H7 (cell line): ENCODE results near the gene SVEP1. TPM values are rescaled to one million over a fixed set of nuclear protein-coding genes. Genes with fewer than 3 reads are reported as not detected.

Experiments
- DNase-seq: peaks from one replicate; pipeline ENCODE4 v3.0.0; 2012
- H3K27me3 ChIP-seq: 2 replicates; pipeline ENCODE4 v1.6.0; 2011; ENCODE audit warnings: mild to moderate bottlenecking, low read length; ENCODE audit not compliant: control insufficient read depth, insufficient read depth
- H3K36me3 ChIP-seq: replicated peaks from 2 replicates; pipeline ENCODE4 v1.5.1; 2011; ENCODE audit warnings: low read length; ENCODE audit not compliant: control insufficient read depth, insufficient read depth
- H3K4me3 ChIP-seq: 2 replicates; pipeline ENCODE4 v1.5.1; 2011; ENCODE audit warnings: low read depth, mild to moderate bottlenecking, control low read depth, low read length, moderate library complexity; ENCODE audit not compliant: insufficient read depth
- total RNA-seq: library from RNA; depleted of rRNA; stranded (reverse); fragments of >200 nt; shearing (Covaris generic); gene quantifications from 2 replicates; pipeline ENCODE4 v1.2.3, GENCODE V29; 2014

The SVEP1 gene
- total RNA-seq, 1 experiment from 2014 or later, result 0.24 TPM

DNA sequence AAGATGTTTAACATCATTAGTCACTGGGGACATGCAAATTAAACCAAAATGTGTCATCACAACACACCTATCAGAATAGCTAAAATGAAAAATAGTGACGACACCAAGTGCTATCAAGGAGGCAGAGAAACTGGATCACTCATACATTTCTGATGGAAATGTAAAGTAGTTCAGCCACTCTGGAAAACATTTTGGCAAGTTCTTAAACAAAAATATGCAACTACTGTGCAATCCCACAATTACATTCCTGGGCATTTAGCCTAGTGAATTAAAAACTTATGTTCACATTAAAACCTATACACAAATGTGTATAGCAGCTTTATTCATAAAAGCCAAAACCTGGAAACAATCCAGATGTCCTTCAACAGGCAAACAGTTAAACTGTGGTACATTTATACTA is 53.1 kb downstream of the SVEP1 start:
- no peak overlapping the region for H3K4me3 ChIP-seq
- no peak for DNase-seq
- no peaks in the 10 kb centered on the region for H3K27me3 ChIP-seq
- H3K36me3 ChIP-seq, result no peaks in the 10 kb centered on the region

DNA sequence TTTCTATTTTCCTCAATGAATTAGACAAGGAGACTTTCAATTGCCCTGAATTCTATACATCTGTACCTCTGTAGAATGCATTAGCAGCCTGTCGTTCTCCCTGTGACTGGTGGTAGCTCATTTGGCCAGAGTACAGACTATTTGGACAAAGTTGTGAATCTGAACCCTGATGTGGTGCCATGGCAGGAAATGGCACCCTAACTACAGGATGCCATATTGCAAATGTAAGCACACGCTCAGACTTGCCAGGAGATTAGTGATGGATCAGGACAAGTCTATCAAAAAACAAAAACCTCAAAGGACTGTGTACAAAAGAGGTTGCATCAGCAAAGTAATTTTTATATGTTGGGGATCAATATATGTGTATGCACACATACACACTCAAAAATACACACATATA is 58.3 kb downstream of the SVEP1 start:
- Histone ChIP-seq H3K36me3 (no peaks in the 10 kb centered on the region), H3K4me3 (no peak overlapping the region), H3K27me3 (no peaks in the 10 kb centered on the region)
- DNase-seq, result no peak

DNA sequence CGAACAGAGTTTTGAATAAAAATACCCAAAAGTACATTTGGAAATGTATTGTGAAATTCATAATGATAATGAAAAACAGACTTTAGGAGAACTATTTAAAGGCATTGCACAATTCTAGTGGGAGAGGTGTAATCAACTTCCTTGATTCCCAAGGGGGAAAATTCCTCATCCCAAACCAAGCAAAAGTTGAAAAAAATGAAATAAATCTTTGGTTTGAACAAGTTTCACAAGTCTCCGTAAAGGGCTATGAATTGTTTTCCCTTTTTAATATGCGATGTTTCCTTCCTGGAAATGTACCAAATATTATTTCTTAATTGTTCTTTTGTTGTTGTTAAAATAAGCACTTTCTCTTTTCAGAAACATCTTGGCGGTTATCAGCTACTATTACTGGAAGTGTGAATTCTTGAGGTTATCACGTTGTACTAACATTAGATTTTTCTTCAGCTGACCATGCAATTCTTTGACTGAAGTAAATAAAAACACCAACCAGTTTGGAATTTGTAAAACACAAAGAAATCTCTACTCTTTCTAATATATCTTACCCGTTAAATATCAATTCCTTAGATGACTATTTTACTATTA is 59.3 kb downstream of the SVEP1 start:
- no peak for DNase-seq
- H3K27me3 ChIP-seq, result no peaks in the 10 kb centered on the region
- H3K4me3 ChIP-seq, result no peak overlapping the region
- no peaks in the 10 kb centered on the region for H3K36me3 ChIP-seq

DNA sequence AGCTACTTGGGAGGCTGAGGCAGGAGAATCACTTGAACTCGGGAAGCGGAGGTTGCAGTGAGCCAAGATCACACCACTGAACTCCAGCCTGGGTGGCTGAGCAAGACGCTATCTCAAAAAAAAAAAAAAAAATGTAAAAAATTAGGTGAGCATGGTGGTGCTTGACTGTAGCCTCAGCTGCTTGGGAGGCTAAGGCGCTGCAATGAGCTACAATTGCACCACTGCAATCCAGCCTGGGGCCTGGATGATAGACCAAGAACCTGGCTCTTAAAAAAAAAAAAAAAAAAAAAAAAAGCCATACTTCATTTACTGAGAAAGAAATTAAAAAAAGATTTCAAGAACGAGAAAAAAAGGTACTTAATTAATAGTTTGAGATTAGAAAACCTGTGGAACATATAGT is 62.1 kb downstream of the SVEP1 start:
- Histone ChIP-seq H3K27me3 (no peaks in the 10 kb centered on the region), H3K4me3 (no peak overlapping the region), H3K36me3 (no peaks in the 10 kb centered on the region)
- DNase-seq, result no peak

DNA sequence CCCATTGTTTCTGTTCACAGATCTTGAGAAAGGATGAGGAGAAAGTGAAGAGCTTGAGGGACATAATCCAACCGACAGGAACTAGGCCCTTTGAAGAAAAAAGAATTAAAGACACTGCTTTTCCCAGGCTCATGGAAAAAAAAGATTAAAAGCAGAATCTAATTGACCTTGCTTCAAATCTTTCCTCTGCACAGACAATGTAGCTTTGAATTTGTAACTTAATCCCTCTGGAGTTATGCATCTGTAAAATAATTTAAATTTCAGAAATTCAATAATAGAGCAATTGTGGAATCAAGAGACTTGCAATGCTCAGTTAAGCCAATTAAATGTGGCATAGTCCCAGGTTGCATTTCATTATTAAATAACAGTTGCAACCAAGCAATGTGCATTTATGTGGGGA is 64.6 kb downstream of the SVEP1 start:
- H3K27me3 ChIP-seq, result no peaks in the 10 kb centered on the region
- no peak overlapping the region for H3K4me3 ChIP-seq
- no peaks in the 10 kb centered on the region for H3K36me3 ChIP-seq
- no peak for DNase-seq

DNA sequence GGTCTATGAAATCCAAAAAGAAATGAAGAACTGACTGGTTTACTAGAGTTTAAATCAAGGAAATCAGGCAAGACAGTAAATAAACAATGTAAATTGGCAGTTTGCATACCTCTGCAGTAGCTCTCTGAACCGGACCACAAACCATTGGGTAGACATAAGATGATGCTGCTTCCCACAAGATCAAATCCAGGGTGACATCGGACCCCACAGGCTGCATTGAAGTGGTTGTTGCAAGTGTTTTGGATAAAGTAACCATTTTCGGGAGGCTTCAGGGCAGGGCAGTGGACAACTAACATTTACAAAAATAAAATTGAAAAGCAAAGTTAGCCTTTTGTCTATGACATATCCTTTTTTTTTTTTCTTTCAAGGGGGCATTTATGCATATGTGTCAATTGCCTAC is 66.7 kb downstream of the SVEP1 start:
- H3K4me3 ChIP-seq, result no peak overlapping the region
- no peak for DNase-seq
- H3K27me3 ChIP-seq, result no peaks in the 10 kb centered on the region
- no peaks in the 10 kb centered on the region for H3K36me3 ChIP-seq

DNA sequence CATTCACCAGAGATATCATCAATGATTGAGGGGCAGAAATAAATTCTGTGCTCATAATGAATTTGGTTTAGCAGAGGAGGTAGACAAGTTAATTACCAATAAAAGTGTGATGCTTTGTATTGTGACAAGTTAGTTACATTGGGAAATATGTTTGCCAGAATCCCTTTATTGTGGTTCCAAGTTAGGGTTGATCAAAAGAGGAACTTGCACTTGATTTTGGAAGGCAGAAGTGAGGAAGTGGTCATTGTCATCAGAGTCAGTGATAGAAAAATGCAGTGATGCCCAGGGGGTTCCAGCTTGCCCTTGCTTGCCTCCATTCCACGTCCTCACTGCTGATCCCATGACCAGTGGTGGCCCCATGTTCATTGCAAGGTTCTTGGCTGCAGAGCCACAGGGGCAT is 69.7 kb downstream of the SVEP1 start:
- Histone ChIP-seq H3K4me3 (no peak overlapping the region), H3K27me3 (no peaks in the 10 kb centered on the region), H3K36me3 (no peaks in the 10 kb centered on the region)
- no peak for DNase-seq

DNA sequence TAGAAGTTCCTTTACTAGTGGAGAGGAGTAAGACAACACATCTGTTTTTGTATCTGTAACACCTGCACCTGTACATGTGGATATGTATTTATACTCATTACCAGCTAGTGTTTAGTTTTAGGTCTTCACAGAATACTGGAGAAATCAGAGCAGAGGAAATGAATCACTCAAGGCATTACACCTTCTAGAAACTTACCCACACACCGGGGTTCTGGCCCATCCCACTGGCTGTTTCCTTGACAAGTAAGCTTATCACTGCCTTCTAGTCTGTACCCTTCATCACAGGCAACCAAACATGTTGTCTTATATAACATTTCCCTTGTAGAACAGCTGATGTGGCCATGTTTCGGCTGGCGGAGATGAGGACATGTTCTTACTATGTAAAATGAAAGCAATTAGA is 76.7 kb downstream of the SVEP1 start:
- no peaks in the 10 kb centered on the region for H3K27me3 ChIP-seq
- H3K4me3 ChIP-seq, result no peak overlapping the region
- DNase-seq, result no peak
- H3K36me3 ChIP-seq, result no peaks in the 10 kb centered on the region

DNA sequence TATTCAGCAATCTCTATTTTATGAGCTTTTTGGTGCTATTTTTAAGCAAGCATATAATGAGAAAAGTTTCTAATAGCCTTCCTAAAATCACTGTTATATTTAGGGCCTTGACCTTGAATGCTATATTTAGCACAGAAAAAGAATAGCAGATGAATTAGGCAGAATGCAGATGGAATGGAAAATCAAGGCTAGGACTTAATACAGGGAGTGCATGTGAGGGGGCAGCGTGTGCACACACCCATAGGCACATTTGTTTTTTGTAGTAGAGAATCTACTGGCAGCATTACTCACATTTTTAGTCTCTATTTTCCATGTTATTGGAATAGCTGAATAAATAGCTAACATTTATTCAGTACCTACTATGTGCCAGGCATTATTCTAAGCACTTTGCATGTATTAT is 79.9 kb downstream of the SVEP1 start:
- no peak for DNase-seq
- H3K4me3 ChIP-seq, result no peak overlapping the region
- H3K36me3 ChIP-seq, result no peaks in the 10 kb centered on the region
- H3K27me3 ChIP-seq, result no peaks in the 10 kb centered on the region

DNA sequence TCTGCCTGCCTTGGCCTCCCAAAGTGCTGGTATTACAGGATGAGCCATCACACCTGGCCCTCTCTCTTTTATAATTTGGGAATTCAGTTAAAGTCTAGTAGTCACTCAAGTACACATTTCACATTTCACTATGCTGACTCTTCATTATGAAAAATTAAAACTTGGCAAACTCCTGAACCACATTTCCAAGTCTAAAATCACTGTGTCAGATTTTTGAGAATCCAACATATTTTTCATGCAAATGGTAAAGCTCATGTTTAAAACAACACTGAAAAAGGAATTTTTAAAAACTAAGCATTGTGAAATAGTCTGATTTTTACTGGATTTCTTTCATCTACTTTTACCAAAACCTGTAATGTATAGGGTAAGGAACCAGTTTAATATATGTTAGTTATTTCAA is 92.3 kb downstream of the SVEP1 start:
- no peaks in the 10 kb centered on the region for H3K36me3 ChIP-seq

DNA sequence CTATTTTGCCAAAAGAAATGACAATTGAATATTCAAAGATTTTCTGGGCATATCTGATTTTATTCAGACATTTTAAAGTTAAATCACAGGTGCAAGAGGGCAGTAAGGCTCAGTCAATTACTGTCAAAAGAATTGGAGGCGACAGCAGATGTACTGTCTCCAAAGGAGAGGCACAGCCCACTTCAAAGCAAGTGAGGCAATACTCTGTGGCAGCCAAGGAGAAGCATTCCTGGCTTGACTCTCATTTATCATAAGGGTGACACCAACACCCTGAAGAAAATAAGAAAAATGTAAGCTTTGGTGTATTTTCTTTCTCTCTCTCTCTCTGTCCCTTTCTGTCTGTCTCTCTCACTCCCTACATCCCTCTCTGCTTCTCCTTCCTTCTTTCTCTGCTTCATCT is 93.3 kb downstream of the SVEP1 start:
- Histone ChIP-seq H3K36me3 (no peaks in the 10 kb centered on the region), H3K4me3 (no peak overlapping the region), H3K27me3 (no peaks in the 10 kb centered on the region)
- DNase-seq, result no peak

More for the DNA sequence above, 92.3 kb downstream of the SVEP1 start:
- no peaks in the 10 kb centered on the region for H3K27me3 ChIP-seq
- no peak for DNase-seq
- no peak overlapping the region for H3K4me3 ChIP-seq

DNA sequence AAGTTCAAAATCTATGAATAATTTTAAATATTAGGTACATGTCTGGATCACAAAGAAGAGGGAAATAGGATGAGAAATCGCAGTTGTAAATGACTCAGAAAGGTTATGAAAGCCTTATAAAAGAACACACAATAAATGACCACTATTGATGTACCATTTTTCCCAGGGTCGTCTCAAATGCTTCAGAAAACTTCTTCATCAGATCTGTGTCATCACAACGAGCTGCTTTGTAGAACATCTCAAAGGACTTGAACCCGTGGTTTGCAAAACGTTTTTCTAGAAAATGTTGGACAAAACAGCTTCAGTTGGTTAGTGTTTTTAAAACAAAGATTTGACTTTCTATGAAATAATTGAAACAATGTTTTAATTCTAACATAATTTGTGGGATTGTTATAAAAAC is 100.1 kb downstream of the SVEP1 start:
- DNase-seq, result no peak
- H3K36me3 ChIP-seq, result no peaks in the 10 kb centered on the region
- H3K4me3 ChIP-seq, result no peak overlapping the region
- H3K27me3 ChIP-seq, result no peaks in the 10 kb centered on the region

DNA sequence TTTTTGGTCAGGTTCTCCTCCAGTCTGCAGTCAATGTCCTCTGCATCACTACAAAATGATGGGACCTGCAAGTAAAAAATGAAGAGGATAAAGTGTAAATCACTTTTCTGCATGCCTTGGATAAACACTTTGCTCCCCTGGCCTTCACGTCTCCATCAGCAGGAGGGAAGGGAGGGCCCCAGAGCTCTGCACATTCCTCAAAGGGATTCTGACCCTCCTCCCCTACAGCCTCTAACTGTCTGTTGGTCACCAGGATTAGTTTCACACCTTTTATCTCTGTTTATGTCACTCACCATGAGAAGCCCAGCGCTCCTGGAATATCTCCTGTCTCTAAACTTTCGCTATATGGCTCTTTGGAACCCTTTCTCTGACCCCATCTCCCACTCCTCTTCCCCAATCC is 103.3 kb downstream of the SVEP1 start:
- Histone ChIP-seq H3K36me3 (no peaks in the 10 kb centered on the region), H3K27me3 (no peaks in the 10 kb centered on the region), H3K4me3 (no peak overlapping the region)
- DNase-seq, result peak; percentile 7

DNA sequence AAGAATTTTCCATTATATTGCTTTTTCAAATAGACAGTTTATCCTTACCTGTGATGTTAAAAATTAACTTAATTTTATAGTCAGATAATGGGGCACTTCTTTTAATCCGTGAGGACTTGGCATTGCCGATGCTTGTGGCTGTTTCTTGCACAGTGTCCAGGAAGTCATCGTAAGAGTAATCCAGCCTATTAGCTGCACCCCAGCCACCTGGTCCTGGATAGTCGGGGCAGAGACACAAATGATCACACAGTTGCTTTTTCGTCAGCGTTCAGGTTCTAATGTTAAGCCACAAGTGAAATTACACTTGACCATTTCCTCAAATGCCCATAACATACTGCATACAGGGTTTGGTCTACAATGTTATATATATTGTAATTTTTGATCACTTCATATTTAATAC is 107.4 kb downstream of the SVEP1 start:
- no peaks in the 10 kb centered on the region for H3K27me3 ChIP-seq
- no peaks in the 10 kb centered on the region for H3K36me3 ChIP-seq
- H3K4me3 ChIP-seq, result no peak overlapping the region
- no peak for DNase-seq

DNA sequence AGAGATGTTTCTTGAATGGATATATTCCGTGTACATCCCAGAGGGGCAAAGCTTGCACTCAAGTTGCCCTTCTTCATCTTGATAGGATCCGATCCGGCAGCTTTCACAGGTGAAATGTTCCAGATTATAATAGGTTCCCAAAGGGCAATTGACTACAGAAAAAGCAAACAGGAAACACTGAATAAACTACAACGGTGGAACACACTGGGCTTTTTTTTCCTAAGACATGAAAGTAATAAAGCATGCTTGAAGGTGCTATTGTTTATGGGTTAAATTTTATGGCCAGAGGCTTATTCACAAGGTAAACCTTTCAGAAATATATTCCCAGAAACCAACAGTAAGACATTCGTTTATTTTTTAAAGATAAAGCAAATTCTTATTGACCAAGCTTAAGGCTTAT is 110.6 kb downstream of the SVEP1 start:
- Histone ChIP-seq H3K27me3 (no peaks in the 10 kb centered on the region), H3K4me3 (no peak overlapping the region), H3K36me3 (no peaks in the 10 kb centered on the region)
- DNase-seq, result no peak

DNA sequence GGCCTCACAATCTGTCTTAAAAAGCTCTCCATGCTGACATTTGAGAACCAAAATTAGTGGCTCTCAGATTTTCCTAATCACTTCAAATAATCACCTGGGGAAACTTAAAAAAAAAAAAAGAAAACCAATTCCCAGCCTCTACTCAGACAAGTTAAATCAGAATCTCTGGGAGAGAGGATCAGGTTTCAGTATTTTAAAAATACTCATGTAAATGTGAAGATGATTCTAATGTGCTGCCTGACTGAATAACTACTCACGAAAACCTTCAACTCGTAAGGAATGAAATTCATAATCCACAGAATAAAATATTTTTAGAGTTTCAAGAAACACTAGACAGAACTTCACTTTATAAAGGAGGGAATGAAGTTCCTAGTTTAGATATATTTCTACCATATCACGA is 114.4 kb downstream of the SVEP1 start:
- Histone ChIP-seq H3K4me3 (no peak overlapping the region), H3K36me3 (no peaks in the 10 kb centered on the region), H3K27me3 (no peaks in the 10 kb centered on the region)
- no peak for DNase-seq
